AG09309 (cell line): Measurements from ENCODE around the gene KCTD20.
"Not testable (repeated sequence)": the region's sequence is repeated elsewhere in the genome, so short reads cannot be mapped to it uniquely, and the experiment has no call there.

ENCODE experiments used
- DNase-seq: peaks from one replicate; pipeline ENCODE4 v3.0.0-alpha.2; 2010; ENCODE audit warnings: low read depth
- H3K4me3 ChIP-seq: 2 replicates; pipeline ENCODE4 v1.5.1; 2011; ENCODE audit warnings: mild to moderate bottlenecking, low read depth, low read length, moderate library complexity; ENCODE audit not compliant: control insufficient read depth
- CTCF ChIP-seq: IDR thresholded peaks from 2 replicates; pipeline ENCODE4 v1.5.1; 2011; ENCODE audit warnings: mild to moderate bottlenecking, low read depth, low read length, inconsistent platforms; ENCODE audit not compliant: insufficient read depth, control insufficient read depth; ENCODE audit errors: missing control alignments

KCTD20 gene

GRCh38 chr6:36478051-36478526 lies 35.3 kb downstream of the KCTD20 start:
- DNase-seq: no peak
- H3K4me3 ChIP-seq: no peak overlapping the region
- TF ChIP-seq CTCF: no peak

- TF ChIP-seq CTCF: no peak
- H3K4me3 ChIP-seq: no peak overlapping the region
- DNase-seq: no peak
These were observed 36.5 kb downstream of the KCTD20 start for GRCh38 chr6:36479256-36479655.

GRCh38 chr6:36483326-36483725 lies 40.5 kb downstream of the KCTD20 start:
- H3K4me3 ChIP-seq, DNase-seq: not testable (repeated sequence)

GRCh38 chr6:36484736-36485135 lies 41.9 kb downstream of the KCTD20 start:
- TF ChIP-seq CTCF: no peak
- H3K4me3 ChIP-seq: no peak overlapping the region
- DNase-seq: no peak

- H3K4me3 ChIP-seq: no peak overlapping the region
- DNase-seq: no peak
- no peak for TF ChIP-seq CTCF
These were observed 44.9 kb downstream of the KCTD20 start for GRCh38 chr6:36487698-36488097.

- no peak overlapping the region for H3K4me3 ChIP-seq
- DNase-seq: no peak
- TF ChIP-seq CTCF: no peak
These were observed 45.4 kb downstream of the KCTD20 start for GRCh38 chr6:36488221-36488620.

- TF ChIP-seq CTCF: no peak
- no peak for DNase-seq
- H3K4me3 ChIP-seq: no peak overlapping the region
These were observed 46.6 kb downstream of the KCTD20 start for GRCh38 chr6:36489426-36489825.
